Measurements from ENCODE around the gene ROBO2.

The ROBO2 gene

GRCh38 chr3:77262361-77262760 lies 222.5 kb downstream of the ROBO2 start:
- no peak for DNase-seq (ENCODE audit: low spot score)

- no peak for DNase-seq (ENCODE audit: low spot score)
These were observed 227.7 kb downstream of the ROBO2 start for GRCh38 chr3:77267589-77267988.

- DNase-seq (ENCODE audit: low spot score): no peak
These were observed 231.4 kb downstream of the ROBO2 start for GRCh38 chr3:77271306-77271705.

- DNase-seq (ENCODE audit: low spot score): no peak
These were observed 231.8 kb downstream of the ROBO2 start for GRCh38 chr3:77271711-77272110.

GRCh38 chr3:77279276-77279675 lies 239.4 kb downstream of the ROBO2 start:
- no peak for DNase-seq (ENCODE audit: low spot score)

- no peak for DNase-seq (ENCODE audit: low spot score)
These were observed 241.8 kb downstream of the ROBO2 start for GRCh38 chr3:77281721-77282120.

GRCh38 chr3:77283108-77283507 lies 243.2 kb downstream of the ROBO2 start:
- no peak for DNase-seq (ENCODE audit: low spot score)

- no peak for DNase-seq (ENCODE audit: low spot score)
These were observed 248.4 kb downstream of the ROBO2 start for GRCh38 chr3:77288348-77288747.

GRCh38 chr3:77296527-77296926 lies 256.6 kb downstream of the ROBO2 start:
- no peak for DNase-seq (ENCODE audit: low spot score)

GRCh38 chr3:77298417-77298816 lies 258.5 kb downstream of the ROBO2 start:
- DNase-seq (ENCODE audit: low spot score): no peak

- no peak for DNase-seq (ENCODE audit: low spot score)
These were observed 264.2 kb downstream of the ROBO2 start for GRCh38 chr3:77303955-77304699.

GRCh38 chr3:77304700-77305021 lies 264.8 kb downstream of the ROBO2 start:
- no peak for DNase-seq (ENCODE audit: low spot score)

- no peak for DNase-seq (ENCODE audit: low spot score)
These were observed 269.6 kb downstream of the ROBO2 start for GRCh38 chr3:77309460-77309859.

GRCh38 chr3:77313843-77314242 lies 273.9 kb downstream of the ROBO2 start:
- no peak for DNase-seq (ENCODE audit: low spot score)

GRCh38 chr3:77319711-77320110 lies 279.8 kb downstream of the ROBO2 start:
- DNase-seq (ENCODE audit: low spot score): no peak

- no peak for DNase-seq (ENCODE audit: low spot score)
These were observed 280.6 kb downstream of the ROBO2 start for GRCh38 chr3:77320514-77320913.

- no peak for DNase-seq (ENCODE audit: low spot score)
These were observed 281.7 kb downstream of the ROBO2 start for GRCh38 chr3:77321646-77322045.

- DNase-seq (ENCODE audit: low spot score): no peak
These were observed 283.7 kb downstream of the ROBO2 start for GRCh38 chr3:77323626-77324025.

GRCh38 chr3:77324105-77324504 lies 284.2 kb downstream of the ROBO2 start:
- no peak for DNase-seq (ENCODE audit: low spot score)

- DNase-seq (ENCODE audit: low spot score): no peak
These were observed 285.4 kb downstream of the ROBO2 start for GRCh38 chr3:77325280-77325679.

- DNase-seq (ENCODE audit: low spot score): no peak
These were observed 285.8 kb downstream of the ROBO2 start for GRCh38 chr3:77325702-77326101.

- no peak for DNase-seq (ENCODE audit: low spot score)
These were observed 286.7 kb downstream of the ROBO2 start for GRCh38 chr3:77326586-77326985.

- no peak for DNase-seq (ENCODE audit: low spot score)
These were observed 288.8 kb downstream of the ROBO2 start for GRCh38 chr3:77328690-77329089.

GRCh38 chr3:77329116-77329515 lies 289.2 kb downstream of the ROBO2 start:
- DNase-seq (ENCODE audit: low spot score): no peak

GRCh38 chr3:77338195-77338594 lies 298.3 kb downstream of the ROBO2 start:
- no peak for DNase-seq (ENCODE audit: low spot score)
